Transverse colon (tissue), 4 donors: ENCODE results near the gene LTBP2. TPM values are rescaled to one million over a fixed set of nuclear protein-coding genes. Genes with fewer than 3 reads are reported as not detected.

Source experiments
- DNase-seq: peaks from one replicate; pipeline ENCODE4 v3.0.0-alpha.2; 2019
- H3K27ac ChIP-seq, 4 donors: fragments of 200-600 bp; sonication (generic); 2 replicates each; pipeline ENCODE4 v1.5.1; 2016 to 2018; ENCODE audit warnings: inconsistent platforms in 4 of 4
- H3K27me3 ChIP-seq: fragments of 200-600 bp; sonication (generic); 2 replicates; pipeline ENCODE4 v1.5.1; 2017; ENCODE audit warnings: inconsistent platforms
- H3K36me3 ChIP-seq, 4 donors: fragments of 200-600 bp; sonication (generic); 2 replicates each; pipeline ENCODE4 v1.5.1; 2017 to 2019; ENCODE audit warnings: inconsistent platforms in 4 of 4
- H3K4me1 ChIP-seq, 4 donors: fragments of 200-600 bp; sonication (generic); 2 replicates each; pipeline ENCODE4 v1.5.1; 2017 to 2020; ENCODE audit warnings: inconsistent platforms in 4 of 4
- H3K4me3 ChIP-seq, 4 donors: fragments of 200-600 bp; sonication (generic); 1 replicate in 1 of 4; 2 replicates in 3 of 4; pipeline versions ENCODE4 v1.5.1 to v1.6.1; 2017 to 2019; ENCODE audit warnings: inconsistent platforms in 4 of 4
- H3K9me3 ChIP-seq, 2 donors: fragments of 200-600 bp; sonication (generic); 2 replicates each; pipeline ENCODE4 v1.5.1; 2017 to 2019; ENCODE audit warnings: inconsistent platforms in 2 of 2
- CTCF ChIP-seq, 5 experiments: fragments of 200-600 bp in 3 of 5; fragments of 450-650 bp in 2 of 5; sonication (generic) in 3 of 5; IDR thresholded peaks; 1 replicate in 2 of 5; 2 replicates in 3 of 5; pipeline ENCODE4 v1.5.1; 2016 to 2017; ENCODE audit warnings: antibody characterized with exemption in 5 of 5, inconsistent platforms in 3 of 5, mild to moderate bottlenecking in 2 of 5, moderate library complexity in 1 of 5
- EP300 ChIP-seq: sonication (generic); formaldehyde crosslinking; IDR thresholded peaks from one replicate; pipeline ENCODE4 v1.6.1; 2017; ENCODE audit warnings: antibody characterized with exemption, low read depth
- POLR2A ChIP-seq: fragments of 450-650 bp; IDR thresholded peaks from one replicate; pipeline ENCODE4 v1.6.1; 2016; ENCODE audit warnings: antibody characterized with exemption, mild to moderate bottlenecking, moderate library complexity
- POLR2AphosphoS5 ChIP-seq, 3 donors: sonication (generic); formaldehyde crosslinking; IDR thresholded peaks; one replicate each; pipeline ENCODE4 v1.6.1; 2016; ENCODE audit warnings: antibody characterized with exemption in 3 of 3
- WGBS, 2 donors: methylation state at CpG; one replicate each; pipeline ENCODE4 v1.1.5; 2018; ENCODE audit warnings: low coverage in 1 of 2; 5-methylcytosine and 5-hydroxymethylcytosine counted together
- in situ Hi-C, 4 donors: fragments of 200-750 bp; cut with MboI; loops; one replicate each; pipeline versions ENCODE4 v1.15.0 to v1.15.1; 2017; ENCODE audit warnings: low sequenced_read_pairs in 3 of 4, low pct_ligation_motif_present in 1 of 4, low pct_unique_long_range_greater_than_20kb in 1 of 4
- intact Hi-C: fragments of 100-400 bp; cut with DNase I; formaldehyde crosslinking; loops from one replicate; pipeline ENCODE4 v1.15.1; 2023; ENCODE audit warnings: low total_unique reads
- total RNA-seq, 4 donors: library from RNA; depleted of rRNA; stranded (reverse); fragments of >200 nt; gene quantifications; one replicate each; pipeline ENCODE4 v1.1.0, GENCODE V29; 2016

LTBP2 gene
- total RNA-seq, 4 donors from 2014 or later: 9.7 to 15.3 (median 11.9) TPM

GRCh38 chr14:74535756-74536325, 76.2 kb downstream of the LTBP2 start:
- TF ChIP-seq POLR2A (no peak), POLR2AphosphoS5 (IDR thresholded peaks at IDR 0.05) (no peak), EP300 (no peak), CTCF (IDR thresholded peaks at IDR 0.05) (no peak)
- Histone ChIP-seq H3K4me1 (no peaks in the 10 kb centered on the region), H3K36me3 (no peaks in the 10 kb centered on the region), H3K27ac (no peak overlapping the region), H3K9me3 (no peaks in the 10 kb centered on the region), H3K27me3 (no peaks in the 10 kb centered on the region), H3K4me3 (no peak overlapping the region)
- no peak for DNase-seq
- intact Hi-C loops: no loop called here
- WGBS, 2 donors: 62 to 100% methylated on average over 1 to 10 of the region's 10 CpGs
- in situ Hi-C loops: no loop called here

- intact Hi-C loops: no loop called here
- Histone ChIP-seq H3K27me3 (no peaks in the 10 kb centered on the region), H3K9me3 (no peaks in the 10 kb centered on the region), H3K27ac (no peak overlapping the region), H3K36me3 (no peaks in the 10 kb centered on the region), H3K4me3 (no peak overlapping the region), H3K4me1 (no peaks in the 10 kb centered on the region)
- TF ChIP-seq POLR2AphosphoS5 (IDR thresholded peaks at IDR 0.05) (no peak), EP300 (no peak), POLR2A (no peak), CTCF (IDR thresholded peaks at IDR 0.05) (no peak)
- 71% methylated on average over 7 of the region's 7 CpGs; no CpG with 5 or more reads in 1 of the 2 donors for WGBS, 2 donors
- DNase-seq: no peak
- in situ Hi-C loops: no loop called here
Measured at GRCh38 chr14:74533576-74533975, 78.5 kb downstream of the LTBP2 start.

- H3K4me1 ChIP-seq: no peaks in the 10 kb centered on the region
- no peak for TF ChIP-seq CTCF (IDR thresholded peaks at IDR 0.05)
- intact Hi-C loops (no loop called here), in situ Hi-C loops (no loop called here)
- no peaks in the 10 kb centered on the region for H3K9me3 ChIP-seq
- no peak overlapping the region for H3K27ac ChIP-seq
- 94% methylated on average over 10 of the region's 10 CpGs; no CpG with 5 or more reads in 1 of the 2 donors for WGBS, 2 donors
- no peak overlapping the region for H3K4me3 ChIP-seq
- no peaks in the 10 kb centered on the region for H3K27me3 ChIP-seq
- H3K36me3 ChIP-seq: no peaks in the 10 kb centered on the region
- DNase-seq: no peak
Measured at GRCh38 chr14:74532246-74532645, 79.8 kb downstream of the LTBP2 start.

- no peaks in the 10 kb centered on the region for H3K4me1 ChIP-seq
- WGBS, 2 donors: 38% methylated on average over 5 of the region's 5 CpGs; no CpG with 5 or more reads in 1 of the 2 donors
- no peaks in the 10 kb centered on the region for H3K9me3 ChIP-seq
- in situ Hi-C loops: no loop called here
- peak; percentile 28 for DNase-seq
- intact Hi-C loops: no loop called here
- no peaks in the 10 kb centered on the region for H3K27me3 ChIP-seq
- H3K4me3 ChIP-seq: no peak overlapping the region
- no peak overlapping the region for H3K27ac ChIP-seq
- no peaks in the 10 kb centered on the region for H3K36me3 ChIP-seq
- TF ChIP-seq CTCF (IDR thresholded peaks at IDR 0.05) (no peak), POLR2A (no peak), POLR2AphosphoS5 (IDR thresholded peaks at IDR 0.05) (no peak), EP300 (no peak)
Measured at GRCh38 chr14:74531467-74531866, 80.6 kb downstream of the LTBP2 start.
